T-helper 1 cell treated with Interleukin-12 subunit alpha and Interleukin-12 subunit beta and Interleukin-4 antibody, amounts not matched to agents 30 μg/mL and 1 μg/mL, for 36 hours (primary cell): Measurements from ENCODE around the gene PRDX1.
"Not testable (repeated sequence)": the region's sequence is repeated elsewhere in the genome, so short reads cannot be mapped to it uniquely, and the experiment has no call there.

Source experiments
- H3K27ac Mint-ChIP-seq: one replicate; pipeline ENCODE4 v1.8.0; 2021; ENCODE audit warnings: mild to moderate bottlenecking, mixed read lengths
- H3K27me3 Mint-ChIP-seq: one replicate; pipeline ENCODE4 v1.8.0; 2021; ENCODE audit warnings: low read depth, mixed read lengths
- H3K36me3 Mint-ChIP-seq: one replicate; pipeline ENCODE4 v1.8.0; 2021; ENCODE audit warnings: low read depth, mixed read lengths
- H3K4me1 Mint-ChIP-seq: one replicate; pipeline ENCODE4 v1.8.0; 2021; ENCODE audit warnings: low read depth, mixed read lengths
- H3K4me3 Mint-ChIP-seq: one replicate; pipeline ENCODE4 v1.8.0; 2021; ENCODE audit warnings: mild to moderate bottlenecking, moderate library complexity, mixed read lengths
- H3K9me3 Mint-ChIP-seq: one replicate; pipeline ENCODE4 v1.8.0; 2021; ENCODE audit warnings: mixed read lengths

The PRDX1 gene

GRCh38 chr1:45545553-45546310 is 24.0 kb upstream of the PRDX1 start:
- Mint-ChIP-seq H3K9me3 (no peaks in the 10 kb centered on the region), H3K36me3 (peaks cover 1% of the 10 kb centered on the region), H3K27me3 (no peaks in the 10 kb centered on the region), H3K27ac (peak overlapping the region; percentile 33), H3K4me3 (no peak overlapping the region), H3K4me1 (peaks cover 34% of the 10 kb centered on the region)

DNA sequence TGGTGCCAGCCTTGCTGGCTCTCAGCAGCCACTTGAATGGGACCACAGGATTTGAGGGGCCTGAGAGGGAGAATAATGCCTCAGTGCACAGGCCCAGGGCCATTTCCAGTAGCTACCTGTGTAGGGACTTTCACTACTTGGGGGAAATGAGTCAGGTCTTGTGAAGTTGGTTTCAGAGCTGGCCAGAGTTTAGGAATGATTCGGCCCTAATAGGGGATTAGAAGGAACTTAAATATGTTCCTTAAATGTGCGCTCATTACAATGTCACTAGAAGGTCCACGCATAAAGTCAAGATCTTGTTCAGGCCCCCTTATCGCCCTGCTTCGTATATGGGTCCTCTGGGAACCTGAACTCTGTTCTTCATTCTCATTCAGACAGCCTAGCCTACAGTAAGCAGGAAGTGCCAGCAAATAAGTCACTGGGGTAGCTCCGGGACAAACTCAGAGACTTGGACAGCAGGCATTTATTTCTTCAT is 23.4 kb upstream of the PRDX1 start:
- peaks cover 1% of the 10 kb centered on the region for H3K36me3 Mint-ChIP-seq
- no peaks in the 10 kb centered on the region for H3K27me3 Mint-ChIP-seq
- peak overlapping the region; percentile 20 for H3K27ac Mint-ChIP-seq
- H3K4me3 Mint-ChIP-seq = no peak overlapping the region
- H3K9me3 Mint-ChIP-seq = no peaks in the 10 kb centered on the region
- peaks cover 30% of the 10 kb centered on the region for H3K4me1 Mint-ChIP-seq

GRCh38 chr1:45544530-45544929 is 22.8 kb upstream of the PRDX1 start:
- Mint-ChIP-seq H3K27me3 (no peaks in the 10 kb centered on the region), H3K36me3 (peaks cover 1% of the 10 kb centered on the region), H3K4me1 (peaks cover 30% of the 10 kb centered on the region), H3K4me3 (peak overlapping the region; percentile 7), H3K9me3 (no peaks in the 10 kb centered on the region), H3K27ac (peak overlapping the region; percentile 50)

DNA sequence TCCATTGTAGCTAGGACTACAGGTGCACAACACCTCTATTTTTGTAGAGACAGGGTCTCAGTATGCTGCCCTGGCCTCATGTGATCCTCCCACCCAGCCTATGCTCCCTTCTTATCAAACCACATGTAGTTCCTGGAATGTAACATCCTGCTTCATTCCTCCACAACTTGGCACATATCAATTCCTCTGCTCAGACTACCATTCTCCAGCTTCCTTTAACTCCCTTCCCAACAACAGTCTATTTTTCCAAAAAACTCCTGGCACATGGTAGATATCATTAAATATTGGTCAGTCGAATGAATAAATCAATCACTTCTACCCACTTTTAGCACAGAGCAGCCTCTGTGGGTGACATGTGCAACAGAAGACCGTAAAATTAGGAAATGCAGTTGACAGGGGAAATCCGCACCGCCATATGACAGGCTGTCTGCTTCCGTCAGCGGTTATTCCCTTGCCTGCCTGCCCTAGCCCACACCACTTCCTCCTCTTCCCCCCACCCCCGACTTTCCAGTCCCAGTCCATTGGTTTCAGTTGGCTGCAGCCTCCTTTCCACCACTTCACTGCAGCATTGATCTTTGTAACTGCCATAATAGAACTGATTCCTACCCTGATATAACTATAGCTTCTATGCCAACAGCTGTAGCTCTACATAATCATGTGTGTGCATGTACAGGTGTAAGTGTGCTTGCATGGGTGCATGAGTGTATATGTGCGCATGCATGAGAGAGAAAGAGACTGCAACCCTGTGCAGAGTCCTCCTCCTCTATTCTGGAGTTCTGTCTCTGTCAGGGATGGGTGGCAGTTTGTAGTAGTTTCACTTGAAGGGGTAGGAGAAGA is 22.1 kb upstream of the PRDX1 start:
- Mint-ChIP-seq H3K27me3 (no peaks in the 10 kb centered on the region), H3K4me1 (peaks cover 30% of the 10 kb centered on the region), H3K36me3 (peaks cover 1% of the 10 kb centered on the region), H3K9me3 (no peaks in the 10 kb centered on the region), H3K27ac (peak overlapping the region; percentile 88), H3K4me3 (peak overlapping the region; percentile 68)

GRCh38 chr1:45542591-45542990 is 20.9 kb upstream of the PRDX1 start:
- Mint-ChIP-seq H3K4me1 (peaks cover 30% of the 10 kb centered on the region), H3K27me3 (no peaks in the 10 kb centered on the region), H3K27ac (no peak overlapping the region), H3K36me3 (peaks cover 1% of the 10 kb centered on the region), H3K4me3 (no peak overlapping the region), H3K9me3 (no peaks in the 10 kb centered on the region)

DNA sequence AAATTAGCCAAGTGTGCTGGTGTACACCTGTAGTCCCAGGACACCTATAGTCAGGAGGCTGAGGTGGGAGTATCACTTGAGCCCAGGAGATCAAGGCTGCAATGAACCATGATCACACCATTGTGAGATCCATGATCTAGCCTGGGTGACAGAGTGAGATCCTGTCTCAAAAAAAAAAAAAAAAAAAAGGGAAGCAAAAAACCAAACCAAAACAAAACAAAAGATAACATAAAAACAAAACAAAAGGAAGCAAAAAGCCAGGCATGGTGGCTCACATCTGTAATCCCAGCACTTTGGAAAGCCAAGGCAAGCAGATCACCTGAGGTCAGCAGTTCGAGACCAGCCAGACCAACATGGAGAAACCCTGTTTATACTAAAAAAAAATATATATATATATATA is 19.5 kb upstream of the PRDX1 start:
- H3K36me3 Mint-ChIP-seq = no peaks in the 10 kb centered on the region
- H3K4me3 Mint-ChIP-seq = no peak overlapping the region
- peaks cover 39% of the 10 kb centered on the region for H3K4me1 Mint-ChIP-seq
- H3K27ac Mint-ChIP-seq = no peak overlapping the region
- H3K9me3 Mint-ChIP-seq = no peaks in the 10 kb centered on the region
- peaks cover 1% of the 10 kb centered on the region for H3K27me3 Mint-ChIP-seq

DNA sequence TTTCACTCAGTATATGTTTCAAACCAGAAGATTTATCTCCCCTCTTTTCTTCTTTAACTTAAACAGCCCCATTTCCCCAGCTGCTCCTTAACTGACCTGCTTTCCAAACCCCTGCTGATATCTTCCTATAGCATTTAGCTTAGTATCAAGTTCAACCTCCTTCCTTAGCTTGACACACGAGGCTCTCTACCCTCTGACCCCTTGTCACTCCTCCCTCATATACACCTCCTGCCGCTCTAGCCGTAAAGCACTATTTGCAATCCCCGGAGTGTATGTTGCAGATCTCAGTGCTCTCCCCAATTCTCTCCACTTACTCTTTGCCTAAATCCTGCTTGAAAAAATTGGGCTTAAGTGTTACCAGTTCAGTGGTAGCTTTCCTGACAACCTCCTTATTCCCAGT is 15.2 kb upstream of the PRDX1 start:
- H3K27ac Mint-ChIP-seq = no peak overlapping the region

GRCh38 chr1:45535988-45536766 is 14.5 kb upstream of the PRDX1 start:
- no peaks in the 10 kb centered on the region for H3K36me3 Mint-ChIP-seq
- peaks cover 10% of the 10 kb centered on the region for H3K27me3 Mint-ChIP-seq
- H3K9me3 Mint-ChIP-seq = no peaks in the 10 kb centered on the region
- H3K4me1 Mint-ChIP-seq = peaks cover 16% of the 10 kb centered on the region
- no peak overlapping the region for H3K4me3 Mint-ChIP-seq
- no peak overlapping the region for H3K27ac Mint-ChIP-seq

More for the DNA sequence above, 15.2 kb upstream of the PRDX1 start:
- Mint-ChIP-seq H3K27me3 (peaks cover 7% of the 10 kb centered on the region), H3K9me3 (no peaks in the 10 kb centered on the region), H3K4me1 (peaks cover 14% of the 10 kb centered on the region), H3K4me3 (no peak overlapping the region), H3K36me3 (no peaks in the 10 kb centered on the region)

DNA sequence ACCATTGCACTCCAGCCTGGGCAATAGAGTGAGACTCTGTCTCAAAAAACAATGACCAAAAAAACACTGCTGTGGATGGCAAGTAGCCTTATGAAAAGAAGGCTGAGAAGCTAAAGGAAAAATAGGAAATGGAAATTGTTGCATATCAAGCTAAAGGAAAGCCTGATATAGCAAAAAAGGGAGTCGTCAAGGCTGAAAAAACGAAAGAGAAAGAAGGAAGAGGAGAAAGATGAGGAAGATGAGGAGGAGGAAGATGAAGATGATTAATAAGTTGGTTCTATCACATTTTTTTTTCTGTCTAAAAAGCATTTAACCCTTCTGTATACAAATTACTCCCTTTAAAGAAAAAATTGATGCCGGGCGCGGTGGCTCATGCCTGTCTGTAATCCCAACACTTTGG is 10.2 kb upstream of the PRDX1 start:
- H3K4me1 Mint-ChIP-seq = peaks cover 12% of the 10 kb centered on the region
- H3K9me3 Mint-ChIP-seq = no peaks in the 10 kb centered on the region
- H3K27me3 Mint-ChIP-seq = peaks cover 10% of the 10 kb centered on the region
- no peaks in the 10 kb centered on the region for H3K36me3 Mint-ChIP-seq
- no peak overlapping the region for H3K27ac Mint-ChIP-seq
- no peak overlapping the region for H3K4me3 Mint-ChIP-seq

DNA sequence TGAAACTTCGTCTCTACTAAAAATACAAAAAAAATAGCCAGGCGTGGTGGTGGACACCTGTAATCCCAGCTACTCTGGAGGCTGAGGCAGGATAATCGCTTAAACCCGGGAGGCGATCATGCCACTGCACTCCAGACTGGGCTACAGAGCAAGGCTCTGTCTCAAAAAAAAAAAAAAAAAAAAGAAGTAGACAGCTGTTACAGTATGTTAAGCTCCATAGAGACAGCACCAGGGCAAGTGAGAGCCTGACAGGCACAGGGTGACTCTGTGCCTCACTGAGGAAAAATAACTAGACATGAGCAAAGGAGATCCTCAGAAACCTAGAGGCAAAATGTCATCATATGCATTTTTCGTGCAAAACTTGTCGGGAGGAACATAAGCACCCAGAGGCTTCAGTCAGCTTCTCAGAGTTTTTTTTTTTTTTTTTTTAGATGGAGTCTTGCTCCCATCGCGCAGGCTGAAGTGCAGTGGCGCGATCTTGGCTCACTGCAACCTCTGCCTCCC is 9.0 kb upstream of the PRDX1 start:
- Mint-ChIP-seq H3K4me1 (peaks cover 3% of the 10 kb centered on the region), H3K9me3 (no peaks in the 10 kb centered on the region), H3K4me3 (no peak overlapping the region), H3K27me3 (peaks cover 12% of the 10 kb centered on the region), H3K36me3 (no peaks in the 10 kb centered on the region), H3K27ac (no peak overlapping the region)

DNA sequence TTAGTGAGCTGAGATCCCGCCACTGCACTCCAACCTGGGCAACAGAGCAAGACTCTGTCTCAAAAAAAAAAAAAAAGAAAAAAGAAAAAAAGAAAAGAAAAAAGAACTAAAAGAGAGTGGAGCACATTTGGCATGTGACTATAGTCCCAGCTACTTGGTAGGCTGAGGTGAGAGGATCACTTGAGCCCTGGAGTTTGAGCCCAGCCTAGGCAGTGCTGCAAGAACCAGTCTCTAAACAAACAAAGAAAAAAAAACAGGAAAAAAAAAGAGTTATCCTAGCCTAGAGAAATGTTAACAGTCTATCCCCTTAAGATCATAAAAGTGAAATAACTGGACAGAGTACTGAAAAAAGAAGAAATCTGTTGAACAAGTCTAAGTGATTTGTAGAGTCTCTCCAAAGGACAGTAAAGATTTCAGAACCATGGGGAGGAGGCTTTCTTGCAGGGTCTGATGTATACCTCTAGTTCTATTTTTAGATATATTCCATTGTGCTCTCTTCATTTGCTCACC is 4.5 kb upstream of the PRDX1 start:
- Mint-ChIP-seq H3K36me3 (peaks cover 2% of the 10 kb centered on the region), H3K9me3 (no peaks in the 10 kb centered on the region), H3K27ac (no peak overlapping the region), H3K27me3 (peaks cover 7% of the 10 kb centered on the region), H3K4me1 (peaks cover 23% of the 10 kb centered on the region), H3K4me3 (no peak overlapping the region)

GRCh38 chr1:45523975-45524374 is 2.3 kb upstream of the PRDX1 start:
- H3K27ac Mint-ChIP-seq, H3K9me3 Mint-ChIP-seq, H3K27me3 Mint-ChIP-seq, H3K4me3 Mint-ChIP-seq, H3K36me3 Mint-ChIP-seq: not testable (repeated sequence)
- peaks cover 28% of the 10 kb centered on the region for H3K4me1 Mint-ChIP-seq

GRCh38 chr1:45523516-45523915 is 1.8 kb upstream of the PRDX1 start:
- H3K27ac Mint-ChIP-seq = peak overlapping the region; percentile 43
- not testable (repeated sequence) for H3K9me3 Mint-ChIP-seq, H3K27me3 Mint-ChIP-seq
- H3K4me3 Mint-ChIP-seq = peak overlapping the region; percentile 29
- H3K36me3 Mint-ChIP-seq = peaks cover 13% of the 10 kb centered on the region
- H3K4me1 Mint-ChIP-seq = peaks cover 33% of the 10 kb centered on the region
